ENCODE results near the gene DNAJC25. TPM values are rescaled to one million over a fixed set of nuclear protein-coding genes. Genes with fewer than 3 reads are reported as not detected.

Gene DNAJC25
- total and polyA plus RNA-seq, 2 of the 13 experiments (the other 11 are each of a cell fraction or from before 2014, with no cell fraction given) = 5.7 to 10.2 TPM

GRCh38 chr9:111662576-111663300 is 31.6 kb downstream of the DNAJC25 start:
- FAIRE-seq = no peak
- H4K20me1 ChIP-seq (ENCODE audit: insufficient read depth, low read length) = 0 out of 2 replicates have a peak, but pooled peaks cover 4% of the 10 kb centered on the region
- peak overlapping the region; percentile 70 for H3K9ac ChIP-seq (ENCODE audit: insufficient read depth, low read depth, low read length)
- no peaks in the 10 kb centered on the region; a peak in 1 of 5 replicates for H3K27me3 ChIP-seq (ENCODE audit: control insufficient read depth in 1 of 2, insufficient read depth in 2 of 2, low read length in 2 of 2)
- H3K36me3 ChIP-seq (replicated peaks in 1 of 2; ENCODE audit: control insufficient read depth in 1 of 2, insufficient read depth in 2 of 2, low read length in 2 of 2) = peaks cover 0 to 5% of the 10 kb centered on the region in 2 experiments; a peak in 2 of 5 replicates
- no peak for DNase-seq (ENCODE audit: low spot score)
- in situ Hi-C loops (cut with HindIII; ENCODE audit: extremely low pct_ligation_motif_present, low pct_unique_long_range_greater_than_20kb) = no loop called here
- H3K4me3 ChIP-seq (replicated peaks in 1 of 3; ENCODE audit: insufficient read depth in 1 of 3, low read depth in 2 of 3, low read length in 3 of 3) = peak overlapping the region; percentile 74 to 95 (median 91)
- WGBS (ENCODE audit: low lambda C conversion rate) = 53% methylated on average over 7 of the region's 7 CpGs
- ChIA-PET POLR2A (interaction anchor here (1.1 to 1.9 kb wide), 3 partner anchors 15 to 65 kb away, joined by 3 to 15 read pairs (median 10); partner anchors contain the start of gene DNAJC25), CTCF (ENCODE audit: low intra/inter-chr PET ratio, low total read pairs) (no interaction called here)
- TF ChIP-seq, protein P1, sequence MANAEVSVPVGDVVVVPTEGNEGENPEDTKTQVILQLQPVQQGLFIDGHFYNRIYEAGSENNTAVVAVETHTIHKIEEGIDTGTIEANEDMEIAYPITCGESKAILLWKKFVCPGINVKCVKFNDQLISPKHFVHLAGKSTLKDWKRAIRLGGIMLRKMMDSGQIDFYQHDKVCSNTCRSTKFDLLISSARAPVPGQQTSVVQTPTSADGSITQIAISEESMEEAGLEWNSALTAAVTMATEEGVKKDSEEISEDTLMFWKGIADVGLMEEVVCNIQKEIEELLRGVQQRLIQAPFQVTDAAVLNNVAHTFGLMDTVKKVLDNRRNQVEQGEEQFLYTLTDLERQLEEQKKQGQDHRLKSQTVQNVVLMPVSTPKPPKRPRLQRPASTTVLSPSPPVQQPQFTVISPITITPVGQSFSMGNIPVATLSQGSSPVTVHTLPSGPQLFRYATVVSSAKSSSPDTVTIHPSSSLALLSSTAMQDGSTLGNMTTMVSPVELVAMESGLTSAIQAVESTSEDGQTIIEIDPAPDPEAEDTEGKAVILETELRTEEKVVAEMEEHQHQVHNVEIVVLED (CRISPR knock-in tag; IDR thresholded peaks at IDR 0.05; ENCODE audit: borderline replicate concordance) = 0 out of 2 replicates have a peak, but pooled peaks have one; percentile 26
- no peak for TF ChIP-seq ZNF335 (CRISPR knock-in tag; IDR thresholded peaks at IDR 0.05)
- BruUV-seq (replicated peaks) = no TSS peak
- H3K4me1 ChIP-seq (ENCODE audit: insufficient read depth, low read length) = peaks cover 20% of the 10 kb centered on the region
- no peak overlapping the region for H3K27ac ChIP-seq (ENCODE audit: extremely low read length, insufficient read depth, low read length)
- H2AFZ ChIP-seq (ENCODE audit: low read length) = no peak overlapping the region
- peaks cover 10% of the 10 kb centered on the region for H3K79me2 ChIP-seq (ENCODE audit: insufficient read depth, low read length)
- H3K4me2 ChIP-seq (ENCODE audit: low read depth, low read length) = peak overlapping the region; percentile 89
- no peaks in the 10 kb centered on the region for H3K9me3 ChIP-seq (ENCODE audit: low read length)
- peak; percentile 7; the same call in 2 of the 3 replicates for ATAC-seq
- intact Hi-C loops (cut with micrococcal nuclease; ENCODE audit: unreplicated experiment) = loop anchor here (1.0 kb wide), 1 partner anchor 31 kb away; the partner anchor contains the start of gene DNAJC25

DNA sequence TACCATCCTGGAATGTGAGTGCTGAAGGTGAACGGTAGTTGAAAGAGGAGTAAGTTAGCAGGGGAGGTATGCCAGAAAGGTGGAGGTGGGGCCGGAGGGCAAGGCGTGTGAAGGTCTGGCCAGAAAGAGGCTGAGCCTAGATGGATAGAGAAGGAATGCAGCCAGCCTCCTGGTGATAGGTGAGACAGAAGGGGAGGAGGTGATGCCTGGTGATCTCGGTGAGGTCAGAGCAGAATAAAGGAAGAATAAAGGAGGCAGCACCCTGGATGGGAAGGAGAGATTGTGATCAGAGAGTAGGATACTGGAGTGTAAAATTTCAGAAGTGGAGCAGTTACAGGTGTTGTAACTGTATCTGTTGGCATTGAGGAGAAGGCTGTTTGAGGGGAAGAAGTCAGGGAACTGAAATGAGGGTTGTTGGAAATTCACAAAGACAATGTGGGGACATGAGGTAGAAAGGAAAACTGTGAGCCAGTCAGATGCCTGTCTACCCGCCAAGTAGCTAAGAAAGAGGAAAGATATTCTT is 32.2 kb downstream of the DNAJC25 start:
- ChIA-PET CTCF (ENCODE audit: low intra/inter-chr PET ratio, low total read pairs) (no interaction called here), POLR2A (no interaction called here)
- peaks cover 0 to 8% of the 10 kb centered on the region in 2 experiments; a peak in 2 of 5 replicates for H3K36me3 ChIP-seq (replicated peaks in 1 of 2; ENCODE audit: control insufficient read depth in 1 of 2, insufficient read depth in 2 of 2, low read length in 2 of 2)
- no peak overlapping the region for H3K4me2 ChIP-seq (ENCODE audit: low read depth, low read length)
- H3K4me1 ChIP-seq (ENCODE audit: insufficient read depth, low read length) = peaks cover 20% of the 10 kb centered on the region
- H2AFZ ChIP-seq (ENCODE audit: low read length) = no peak overlapping the region
- H3K27me3 ChIP-seq (ENCODE audit: control insufficient read depth in 1 of 2, insufficient read depth in 2 of 2, low read length in 2 of 2) = no peaks in the 10 kb centered on the region; a peak in 1 of 5 replicates
- no peak overlapping the region for H3K4me3 ChIP-seq (replicated peaks in 1 of 3; ENCODE audit: insufficient read depth in 1 of 3, low read depth in 2 of 3, low read length in 3 of 3)
- no TSS peak for BruUV-seq (replicated peaks)
- peaks cover 10% of the 10 kb centered on the region for H3K79me2 ChIP-seq (ENCODE audit: insufficient read depth, low read length)
- 89% methylated on average over 5 of the region's 5 CpGs for WGBS (ENCODE audit: low lambda C conversion rate)
- H3K9ac ChIP-seq (ENCODE audit: insufficient read depth, low read depth, low read length) = no peak overlapping the region
- DNase-seq (ENCODE audit: low spot score) (no peak), ATAC-seq (no peak), FAIRE-seq (no peak)
- H3K27ac ChIP-seq (ENCODE audit: extremely low read length, insufficient read depth, low read length) = no peak overlapping the region
- H3K9me3 ChIP-seq (ENCODE audit: low read length) = no peaks in the 10 kb centered on the region
- 0 out of 2 replicates have a peak, but pooled peaks cover 4% of the 10 kb centered on the region for H4K20me1 ChIP-seq (ENCODE audit: insufficient read depth, low read length)
- in situ Hi-C loops (cut with HindIII; ENCODE audit: extremely low pct_ligation_motif_present, low pct_unique_long_range_greater_than_20kb) (no loop called here), intact Hi-C loops (cut with micrococcal nuclease; ENCODE audit: unreplicated experiment) (no loop called here)
- no peak for TF ChIP-seq E2F5 (CRISPR knock-in tag; conservative IDR thresholded peaks at IDR 0.05)
- TF ChIP-seq, protein P2, sequence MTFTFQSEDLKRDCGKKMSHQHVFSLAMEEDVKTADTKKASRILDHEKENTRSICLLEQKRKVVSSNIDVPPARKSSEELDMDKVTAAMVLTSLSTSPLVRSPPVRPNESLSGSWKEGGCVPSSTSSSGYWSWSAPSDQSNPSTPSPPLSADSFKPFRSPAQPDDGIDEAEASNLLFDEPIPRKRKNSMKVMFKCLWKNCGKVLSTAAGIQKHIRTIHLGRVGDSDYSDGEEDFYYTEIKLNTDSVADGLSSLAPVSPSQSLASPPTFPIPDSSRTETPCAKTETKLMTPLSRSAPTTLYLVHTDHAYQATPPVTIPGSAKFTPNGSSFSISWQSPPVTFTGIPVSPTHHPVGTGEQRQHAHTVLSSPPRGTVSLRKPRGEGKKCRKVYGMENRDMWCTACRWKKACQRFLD (CRISPR knock-in tag; IDR thresholded peaks at IDR 0.05; ENCODE audit: borderline replicate concordance) = no peak
- no peak for TF ChIP-seq KDM6A (CRISPR knock-in tag; IDR thresholded peaks at IDR 0.05; ENCODE audit: low read depth)

Measured in HepG2 (cell line).